NCI-H226 (cell line): Measurements from ENCODE around the gene ANXA3.
"Not testable (repeated sequence)": the region's sequence is repeated elsewhere in the genome, so short reads cannot be mapped to it uniquely, and the experiment has no call there.

Experiments
- DNase-seq: peaks from one replicate; pipeline ENCODE4 v3.0.0-alpha.2; 2015

The ANXA3 gene

GRCh38 chr4:78543424-78544125, 8.0 kb upstream of the ANXA3 start:
- DNase-seq, result no peak

DNA sequence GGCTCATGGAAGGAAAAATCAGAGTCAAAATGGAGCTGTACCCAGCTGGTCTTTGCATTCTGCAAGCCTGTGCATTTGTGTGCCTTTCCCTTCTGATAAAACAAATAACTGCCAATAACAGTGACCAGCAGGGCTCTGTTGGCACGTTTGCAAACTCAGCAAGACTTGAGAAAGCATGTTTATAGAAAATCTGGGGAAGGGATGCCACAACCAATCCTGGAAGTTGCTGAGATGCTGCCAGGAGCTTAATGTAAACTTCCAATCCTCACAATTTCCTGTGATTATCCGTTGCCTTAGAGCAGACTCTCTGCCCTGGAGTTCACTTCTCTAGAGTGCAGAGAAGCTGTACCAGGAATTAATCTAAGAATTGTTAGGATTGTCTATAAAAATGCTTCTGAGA, 6.9 kb upstream of the ANXA3 start:
- no peak for DNase-seq

- no peak for DNase-seq
Measured at GRCh38 chr4:78545275-78546246, 6.0 kb upstream of the ANXA3 start.

DNA sequence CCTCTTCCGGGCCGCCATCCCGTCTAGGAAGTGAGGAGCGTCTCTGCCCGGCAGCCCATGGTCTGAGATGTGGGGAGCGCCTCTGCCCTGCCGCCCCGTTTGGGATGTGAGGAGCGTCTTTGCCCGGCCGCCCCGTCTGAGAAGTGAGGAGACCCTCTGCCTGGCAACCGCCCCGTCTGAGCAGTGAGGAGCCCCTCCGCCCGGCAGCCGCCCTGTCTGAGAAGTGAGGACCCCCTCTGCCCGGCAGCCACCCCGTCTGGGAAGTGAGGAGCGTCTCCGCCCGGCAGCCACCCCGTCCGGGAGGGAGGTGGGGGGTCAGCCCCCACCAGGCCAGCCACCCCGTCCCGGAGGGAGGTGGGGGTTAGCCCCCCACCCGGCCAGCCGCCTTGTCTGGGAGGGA, 3.7 kb upstream of the ANXA3 start:
- DNase-seq, result not testable (repeated sequence)

- not testable (repeated sequence) for DNase-seq
Measured at GRCh38 chr4:78548889-78549288, 2.7 kb upstream of the ANXA3 start.

DNA sequence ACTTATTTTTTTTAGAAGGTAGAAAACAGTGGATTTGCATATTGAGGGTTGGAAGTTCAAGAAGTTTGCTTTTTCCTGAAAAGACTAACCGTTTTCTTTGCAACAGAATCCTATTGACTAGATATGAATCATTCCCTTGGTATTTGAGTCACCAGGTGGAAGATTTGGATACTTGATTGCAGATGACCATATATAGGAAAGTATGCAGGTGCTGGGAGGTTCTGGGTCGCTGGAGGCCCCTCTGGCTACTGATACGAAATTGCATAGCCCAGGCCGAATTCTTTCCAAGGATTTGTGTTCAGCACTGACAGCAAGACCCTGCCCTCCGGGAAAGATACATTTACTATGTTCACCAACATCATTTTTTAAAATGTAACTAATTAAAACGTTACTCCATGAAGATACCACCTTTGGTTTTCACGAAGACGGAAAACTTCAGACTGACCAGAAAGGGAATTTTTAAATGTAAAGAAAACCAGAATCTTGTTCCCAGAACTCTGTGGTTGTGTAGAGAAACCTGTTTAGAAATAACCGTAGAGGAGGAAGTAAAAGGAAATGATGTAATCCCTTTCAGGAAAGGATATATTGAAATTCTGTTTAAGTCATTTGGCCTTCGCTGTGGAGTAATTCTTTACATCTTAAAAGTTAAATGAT, 946 bp downstream of the ANXA3 start:
- DNase-seq, result peak; percentile 87

GRCh38 chr4:78553043-78553396, 1.4 kb downstream of the ANXA3 start:
- no peak for DNase-seq

- DNase-seq, result peak; percentile 37
Measured at GRCh38 chr4:78553529-78554060, 2.0 kb downstream of the ANXA3 start.

GRCh38 chr4:78556665-78557064, 5.1 kb downstream of the ANXA3 start:
- DNase-seq, result peak; percentile 82

DNA sequence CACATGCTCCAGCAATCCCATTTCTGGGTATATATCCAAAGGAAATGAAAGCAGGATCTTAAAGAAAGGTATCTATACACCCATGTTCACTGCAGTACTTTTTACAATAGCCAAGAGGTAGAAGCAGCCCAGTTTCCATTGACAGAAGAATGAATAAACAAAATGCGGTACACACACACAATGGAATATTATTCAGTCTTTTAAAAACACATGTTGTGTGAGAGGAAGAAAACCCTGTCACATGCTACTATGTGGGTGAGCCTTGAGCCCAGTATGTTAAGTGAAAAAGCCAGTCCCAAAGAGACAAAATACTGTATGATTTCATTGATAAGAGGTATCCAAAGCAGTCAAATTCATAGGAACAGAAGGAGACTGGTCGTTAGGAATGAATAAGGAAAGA, 6.3 kb downstream of the ANXA3 start:
- DNase-seq, result no peak

GRCh38 chr4:78558410-78558809, 6.8 kb downstream of the ANXA3 start:
- no peak for DNase-seq

- DNase-seq, result peak; percentile 94
Measured at GRCh38 chr4:78560296-78560963, 8.9 kb downstream of the ANXA3 start.

DNA sequence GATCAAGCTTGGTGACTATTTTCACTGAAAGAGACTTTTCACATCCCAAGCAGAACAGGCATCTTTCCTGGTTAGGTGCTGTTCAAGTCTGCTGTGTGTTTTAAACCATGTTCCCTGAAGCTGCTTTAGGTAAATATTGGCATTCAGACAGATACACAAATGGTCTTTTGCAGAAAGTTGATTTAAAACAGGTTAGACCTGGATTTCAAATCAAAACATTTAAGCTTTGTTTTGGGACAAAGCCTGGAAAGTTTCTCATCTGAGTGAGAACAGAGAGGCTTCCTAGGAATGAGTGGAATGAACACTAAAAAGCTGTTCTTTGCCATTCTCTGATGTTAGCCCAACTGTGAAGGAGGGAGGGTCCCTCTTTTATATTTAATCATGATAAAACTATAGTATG, 10.1 kb downstream of the ANXA3 start:
- DNase-seq, result no peak

DNA sequence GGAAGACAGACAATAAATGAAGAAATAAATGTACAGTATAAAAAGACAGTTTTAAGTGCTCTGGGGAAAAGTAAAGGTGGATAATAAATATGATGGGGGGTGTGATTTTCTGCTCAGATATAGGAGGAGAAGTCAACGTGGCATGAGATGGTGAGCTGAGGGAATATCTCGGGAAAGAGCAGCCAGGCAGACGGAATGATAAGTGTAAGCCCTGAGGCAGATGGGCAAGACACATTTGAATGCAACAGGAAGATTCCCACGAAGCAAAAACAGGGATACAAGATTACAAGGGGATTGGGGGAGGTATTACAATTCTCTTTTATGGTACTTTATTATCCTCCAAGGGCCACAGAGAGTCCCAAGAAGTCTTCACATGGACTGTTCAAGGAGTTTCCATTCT, 11.1 kb downstream of the ANXA3 start:
- peak; percentile 63 for DNase-seq

DNA sequence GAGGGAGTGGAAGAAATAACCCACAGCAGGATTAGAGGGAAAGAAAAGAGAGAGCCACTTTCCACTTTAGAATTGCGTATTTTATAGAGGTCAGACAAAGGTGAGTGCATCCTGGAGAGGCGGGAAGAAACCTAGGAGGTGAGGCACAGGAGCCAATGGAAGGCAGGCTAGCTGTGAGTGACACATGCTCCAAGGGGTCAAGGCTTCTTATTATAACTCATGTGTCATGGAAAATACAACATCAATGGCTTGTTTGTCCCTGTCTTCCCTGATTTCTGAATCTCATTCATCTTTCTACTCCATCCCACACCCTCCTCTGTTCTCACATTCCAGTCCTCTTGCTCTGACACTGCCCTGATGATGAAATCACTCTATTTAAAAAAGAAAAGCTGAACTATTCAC, 14.4 kb downstream of the ANXA3 start:
- peak; percentile 73 for DNase-seq

DNA sequence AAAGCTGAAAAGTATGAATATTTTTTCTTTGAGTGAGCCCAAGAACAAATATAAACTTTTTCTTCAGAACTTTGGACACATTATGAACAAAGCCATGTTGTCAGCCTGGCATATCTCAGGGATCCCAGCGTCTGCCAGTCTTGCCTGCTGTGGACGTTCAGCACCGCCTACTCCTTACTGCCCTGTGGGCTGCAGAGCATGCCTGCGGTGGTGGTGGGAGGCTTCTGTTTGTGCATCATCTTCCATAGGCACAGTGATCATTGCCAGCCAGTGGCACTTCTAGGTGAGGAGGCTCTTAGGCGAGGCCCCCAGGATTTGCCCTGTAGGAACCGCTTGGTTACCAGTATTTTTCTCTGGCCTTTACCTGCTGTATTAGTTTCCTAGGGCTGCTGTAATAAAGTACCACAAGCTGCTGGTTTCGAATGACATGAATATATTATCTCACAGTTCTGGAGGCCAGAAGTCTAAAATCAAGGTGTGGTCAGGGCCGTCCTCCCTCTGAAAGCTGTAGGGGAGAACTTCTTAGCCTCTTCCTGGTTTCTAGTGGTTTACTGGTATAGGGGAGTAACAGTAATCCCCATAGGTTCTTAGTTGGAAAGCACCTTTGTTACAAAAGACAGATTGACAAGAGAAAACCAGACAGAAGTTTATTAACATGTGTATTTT, 15.4 kb downstream of the ANXA3 start:
- peak; percentile 80 for DNase-seq

- no peak for DNase-seq
Measured at GRCh38 chr4:78567500-78568060, 16.0 kb downstream of the ANXA3 start.

- DNase-seq, result no peak
Measured at GRCh38 chr4:78568640-78569305, 17.2 kb downstream of the ANXA3 start.

DNA sequence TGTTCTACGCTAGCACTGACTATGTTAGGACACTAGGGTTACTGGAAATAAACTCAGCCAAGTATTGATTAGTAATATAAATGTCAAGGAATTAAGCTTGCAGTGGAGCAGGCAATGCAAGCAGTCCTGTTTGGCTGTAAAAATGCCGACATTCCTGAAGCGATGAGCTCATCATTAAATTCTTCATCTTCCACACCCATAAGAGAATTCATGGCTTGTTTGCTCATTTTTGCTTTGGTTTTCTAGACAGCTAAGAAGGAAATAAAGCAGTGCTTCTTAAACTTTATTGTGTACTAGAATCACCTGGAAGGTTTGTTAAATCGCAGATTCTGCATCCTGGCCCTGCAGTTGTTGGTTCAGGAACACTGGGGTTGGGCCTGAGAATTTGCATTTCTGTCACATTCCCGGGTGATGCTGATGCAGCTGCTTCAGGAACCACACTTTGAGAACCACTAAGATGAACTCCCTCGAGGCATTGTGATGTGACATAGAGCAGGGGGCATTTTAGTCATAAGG, 17.8 kb downstream of the ANXA3 start:
- DNase-seq, result peak; percentile 80

- DNase-seq, result no peak
Measured at GRCh38 chr4:78570117-78570516, 18.5 kb downstream of the ANXA3 start.

DNA sequence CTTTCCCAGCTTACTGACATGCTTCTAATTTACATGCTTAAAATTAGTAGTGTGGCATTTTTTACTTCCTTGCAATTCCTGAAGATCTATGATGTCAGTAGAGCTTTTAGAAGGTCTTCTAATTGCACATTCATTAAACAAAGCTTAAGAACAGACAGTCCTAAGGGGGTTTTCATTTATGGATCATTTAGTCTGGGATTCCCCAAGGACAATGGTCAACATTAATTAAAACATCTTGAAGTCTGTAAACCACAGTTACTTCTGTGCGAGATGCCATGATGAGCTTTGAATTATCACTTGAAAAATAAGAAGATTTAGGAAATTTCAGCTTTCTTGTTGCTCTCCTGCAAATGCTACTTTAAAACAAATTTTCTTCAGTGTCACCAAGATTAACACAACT, 20.2 kb downstream of the ANXA3 start:
- no peak for DNase-seq
